Measurements from ENCODE around the gene SEPTIN7.

GRCh38 chr7:35787925-35788324 lies 12.9 kb upstream of the SEPTIN7 start:
- TF ChIP-seq, protein P1, sequence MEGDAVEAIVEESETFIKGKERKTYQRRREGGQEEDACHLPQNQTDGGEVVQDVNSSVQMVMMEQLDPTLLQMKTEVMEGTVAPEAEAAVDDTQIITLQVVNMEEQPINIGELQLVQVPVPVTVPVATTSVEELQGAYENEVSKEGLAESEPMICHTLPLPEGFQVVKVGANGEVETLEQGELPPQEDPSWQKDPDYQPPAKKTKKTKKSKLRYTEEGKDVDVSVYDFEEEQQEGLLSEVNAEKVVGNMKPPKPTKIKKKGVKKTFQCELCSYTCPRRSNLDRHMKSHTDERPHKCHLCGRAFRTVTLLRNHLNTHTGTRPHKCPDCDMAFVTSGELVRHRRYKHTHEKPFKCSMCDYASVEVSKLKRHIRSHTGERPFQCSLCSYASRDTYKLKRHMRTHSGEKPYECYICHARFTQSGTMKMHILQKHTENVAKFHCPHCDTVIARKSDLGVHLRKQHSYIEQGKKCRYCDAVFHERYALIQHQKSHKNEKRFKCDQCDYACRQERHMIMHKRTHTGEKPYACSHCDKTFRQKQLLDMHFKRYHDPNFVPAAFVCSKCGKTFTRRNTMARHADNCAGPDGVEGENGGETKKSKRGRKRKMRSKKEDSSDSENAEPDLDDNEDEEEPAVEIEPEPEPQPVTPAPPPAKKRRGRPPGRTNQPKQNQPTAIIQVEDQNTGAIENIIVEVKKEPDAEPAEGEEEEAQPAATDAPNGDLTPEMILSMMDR (IDR thresholded peaks at IDR 0.05 in 2 of 3, conservative IDR thresholded peaks at IDR 0.05 in 1 of 3; ENCODE audit: borderline replicate concordance in 1 of 3, insufficient read depth in 1 of 3, low read depth in 2 of 3, low read length in 2 of 3): no peak
- TF ChIP-seq RAD21 (IDR thresholded peaks at IDR 0.05; ENCODE audit: low read depth) (no peak), MAX (IDR thresholded peaks at IDR 0.05) (no peak), ZFX (IDR thresholded peaks at IDR 0.05) (no peak), REST (IDR thresholded peaks at IDR 0.05; ENCODE audit: low read depth) (no peak), EZH2 (IDR thresholded peaks at IDR 0.05) (no peak), SRF (IDR thresholded peaks at IDR 0.05; ENCODE audit: low read depth) (no peak)

Measured in HCT116 (cell line).